CD1c-positive myeloid dendritic cell (primary cell): ENCODE data around the gene DCST2.

Experiments
- DNase-seq: peaks from one replicate; pipeline ENCODE4 v3.0.0-alpha.2; 2016; ENCODE audit errors: extremely low spot score

The DCST2 gene

DNA sequence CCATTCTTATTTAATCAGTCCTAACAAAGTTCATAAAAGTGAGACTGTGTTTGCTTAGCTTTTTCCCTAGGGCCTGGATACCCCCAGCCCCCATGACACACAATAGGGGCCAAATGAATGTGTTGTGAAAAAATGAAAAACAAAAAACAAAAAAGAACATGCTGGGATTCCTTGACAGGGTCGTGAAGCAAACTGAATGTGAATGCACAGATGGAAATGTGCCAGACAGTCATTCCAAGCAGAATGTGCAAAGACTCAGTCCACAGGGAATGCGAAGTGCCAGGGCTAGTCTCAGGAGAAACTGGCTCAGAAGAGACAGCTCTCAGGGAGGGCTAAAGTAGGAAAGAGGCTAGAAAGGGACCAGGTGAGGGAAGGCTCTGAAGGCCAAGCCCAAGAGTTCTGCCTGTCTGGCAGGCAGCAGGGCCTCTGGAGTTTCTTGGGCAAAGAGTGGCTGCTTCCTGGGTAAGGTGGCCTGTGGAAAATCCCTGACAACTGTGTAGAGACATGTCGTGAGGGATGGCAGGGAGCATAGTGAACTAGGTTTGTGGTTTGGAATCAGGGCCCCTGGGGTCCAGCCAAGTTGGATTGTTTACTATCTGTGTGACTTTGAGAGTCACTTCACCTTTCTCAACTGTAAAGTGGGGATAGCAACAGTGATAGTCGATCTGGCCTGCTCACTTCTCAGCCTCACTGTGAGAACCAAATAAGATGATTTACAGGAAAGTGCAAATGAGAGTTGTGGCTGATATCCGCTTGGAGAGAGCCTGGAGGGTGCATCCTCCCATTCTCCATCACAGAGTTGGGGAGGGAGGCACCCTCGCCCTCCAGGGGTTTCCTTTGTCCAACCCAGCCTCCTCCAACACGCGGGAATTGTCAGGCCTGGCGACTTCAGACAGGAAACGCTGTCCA lies 16.3 kb upstream of the DCST2 start:
- no peak for DNase-seq

DNA sequence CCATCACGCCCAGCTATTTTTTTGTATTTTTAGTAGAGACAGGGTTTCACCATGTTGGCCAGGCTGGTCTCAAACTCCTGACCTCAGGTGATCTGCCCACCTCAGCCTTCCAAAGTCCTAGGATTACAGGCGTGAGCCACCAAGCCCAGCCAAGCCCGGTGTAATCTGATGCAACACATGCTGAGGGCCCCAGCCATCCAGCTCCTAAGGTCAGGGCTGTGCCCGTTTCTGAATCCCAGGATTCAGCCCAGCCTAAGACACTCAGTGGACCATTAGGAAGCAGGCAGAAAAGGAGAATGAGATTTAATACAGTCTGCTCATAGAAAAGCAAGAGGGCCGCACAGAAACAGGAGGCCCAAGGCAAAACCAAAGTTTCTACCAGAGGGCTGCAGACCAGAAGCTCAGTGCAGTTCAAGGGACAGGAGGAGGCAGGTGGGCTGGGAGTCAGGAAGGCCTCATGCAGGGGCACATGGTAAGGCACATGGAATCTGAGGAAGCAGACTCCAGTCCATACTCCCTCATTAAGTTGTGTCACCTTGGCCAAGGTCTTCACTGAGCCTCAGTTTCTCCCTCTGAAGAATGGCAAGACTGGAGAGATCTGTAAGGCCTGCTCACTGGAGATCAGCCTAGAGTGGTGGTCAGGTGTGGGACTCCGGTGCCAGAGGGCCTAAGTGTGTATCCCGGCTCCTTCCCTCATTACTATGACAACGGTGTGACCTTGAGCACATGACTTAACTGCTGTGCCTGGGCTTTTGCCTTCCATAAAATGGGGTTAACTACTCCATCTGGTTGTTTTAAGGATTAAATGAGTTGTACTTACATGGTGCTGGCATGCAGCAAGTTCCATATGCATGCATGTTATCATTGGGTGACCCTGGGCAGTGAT lies 15.1 kb upstream of the DCST2 start:
- DNase-seq: no peak

- peak; percentile 85 for DNase-seq
Measured at GRCh38 chr1:155044812-155045657, 11.5 kb upstream of the DCST2 start.

GRCh38 chr1:155044365-155044764 lies 10.8 kb upstream of the DCST2 start:
- DNase-seq: no peak

DNA sequence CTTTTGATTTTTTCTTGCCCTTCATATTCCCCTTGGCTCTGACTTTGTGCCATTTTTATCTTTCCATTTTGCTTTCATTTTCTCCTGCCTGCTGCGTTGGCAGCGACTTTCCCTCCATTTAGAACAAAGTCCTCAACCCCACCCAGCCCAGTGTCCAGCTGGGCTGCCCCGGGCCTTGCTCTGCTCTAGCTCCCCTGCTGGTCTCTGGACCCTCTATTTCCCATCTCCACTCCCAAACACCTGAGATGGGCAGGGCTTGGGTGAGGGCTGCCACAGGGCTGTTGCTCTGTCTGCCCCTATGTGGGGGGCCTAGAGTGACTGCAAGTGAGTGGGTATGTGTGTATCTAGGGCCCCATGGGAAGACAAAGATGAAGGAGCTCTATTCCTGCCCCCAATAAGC lies 10.2 kb upstream of the DCST2 start:
- no peak for DNase-seq

GRCh38 chr1:155043301-155043702 lies 9.7 kb upstream of the DCST2 start:
- DNase-seq: no peak

- DNase-seq: no peak
Measured at GRCh38 chr1:155042789-155043188, 9.2 kb upstream of the DCST2 start.

- DNase-seq: no peak
Measured at GRCh38 chr1:155040358-155041093, 6.9 kb upstream of the DCST2 start.

GRCh38 chr1:155039308-155039669 lies 5.7 kb upstream of the DCST2 start:
- no peak for DNase-seq

DNA sequence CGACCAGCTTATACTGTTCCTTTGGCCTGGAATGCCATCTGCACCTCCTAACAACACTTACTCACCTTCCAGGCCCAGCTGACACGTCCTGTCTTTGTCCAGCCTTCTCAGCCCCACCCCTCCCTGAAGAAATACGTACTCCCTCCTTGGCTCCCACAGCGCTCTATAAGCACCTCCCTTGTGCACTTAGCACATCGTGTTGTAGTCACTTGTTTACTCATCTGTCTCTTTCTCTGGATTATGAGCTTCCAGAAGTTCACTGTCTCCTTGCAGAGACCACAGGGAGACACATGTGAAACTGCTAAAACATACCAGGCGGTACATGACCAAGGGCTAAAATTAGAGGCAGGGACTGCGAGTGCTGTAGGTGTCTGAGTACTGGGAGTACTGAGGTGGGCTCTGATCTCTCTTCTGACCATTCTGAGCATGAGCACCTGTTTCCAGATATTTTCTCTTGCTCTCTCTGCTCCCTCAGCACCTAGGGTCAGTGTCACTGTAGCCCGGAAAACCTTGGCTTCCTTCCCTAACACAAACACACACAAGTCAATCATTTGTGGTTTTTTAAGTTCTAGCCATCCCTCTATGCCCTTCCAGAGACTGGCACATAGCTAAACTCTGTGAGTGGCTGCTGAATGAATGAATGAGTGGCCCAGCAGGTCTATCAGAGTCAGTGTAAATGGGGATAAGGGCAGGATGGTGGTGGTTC lies 5.2 kb upstream of the DCST2 start:
- no peak for DNase-seq

- no peak for DNase-seq
Measured at GRCh38 chr1:155037851-155038441, 4.4 kb upstream of the DCST2 start.

- no peak for DNase-seq
Measured at GRCh38 chr1:155037043-155037442, 3.5 kb upstream of the DCST2 start.

DNA sequence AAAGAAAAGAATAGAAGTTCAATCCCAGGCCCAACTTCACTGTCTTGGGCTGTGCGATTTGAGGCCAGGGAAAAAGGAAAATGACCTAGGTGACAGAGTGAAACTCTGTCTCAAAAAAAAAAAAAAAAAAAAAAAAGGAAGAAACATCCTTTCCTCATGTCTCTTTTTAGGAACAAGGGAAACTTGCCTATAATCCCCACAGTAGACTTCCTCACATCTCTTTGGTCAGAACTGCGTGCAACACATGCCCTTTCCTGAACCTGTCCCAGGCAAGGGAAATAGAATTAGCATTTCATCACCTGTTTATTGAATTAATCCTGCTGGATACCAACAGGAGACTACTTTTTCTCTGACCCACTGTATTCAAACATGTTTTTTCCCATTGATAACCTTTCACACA lies 2.4 kb upstream of the DCST2 start:
- DNase-seq: peak; percentile 64

- DNase-seq: no peak
Measured at GRCh38 chr1:155034318-155035208, 982 bp upstream of the DCST2 start.

- DNase-seq: no peak
Measured at GRCh38 chr1:155032886-155033285, 695 bp downstream of the DCST2 start.

- no peak for DNase-seq
Measured at GRCh38 chr1:155030899-155031298, 2.7 kb downstream of the DCST2 start.

DNA sequence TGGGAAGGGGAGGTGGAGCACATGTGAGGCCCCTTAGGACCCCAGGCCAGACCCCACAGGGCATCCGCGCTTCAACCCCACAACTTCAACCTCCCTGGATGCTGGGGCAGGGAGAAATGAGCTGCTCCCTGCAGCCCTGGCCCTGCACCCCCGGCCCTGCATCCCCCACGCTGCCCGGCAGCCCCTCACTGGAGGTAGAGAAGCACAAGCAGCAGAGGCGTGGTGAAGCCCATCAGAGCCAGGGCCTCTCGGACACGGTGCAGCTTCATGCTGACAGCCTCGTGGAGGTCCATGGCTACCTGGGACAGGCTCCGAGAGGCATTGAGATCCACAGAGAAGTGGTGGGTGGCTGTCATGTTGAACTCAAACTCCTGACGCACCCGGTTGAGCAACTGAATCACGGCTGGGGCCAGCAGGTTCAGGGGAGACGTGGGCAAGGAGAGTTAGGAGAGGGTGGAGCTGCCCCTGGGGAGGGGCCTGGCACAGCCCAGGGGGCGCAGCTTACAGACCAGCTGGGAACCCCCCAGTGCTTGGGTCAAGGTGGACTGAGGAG lies 3.3 kb downstream of the DCST2 start:
- DNase-seq: no peak

- no peak for DNase-seq
Measured at GRCh38 chr1:155029513-155030242, 3.9 kb downstream of the DCST2 start.
